Measurements from ENCODE around the gene SH3GL3. TPM values are rescaled to one million over a fixed set of nuclear protein-coding genes. Genes with fewer than 3 reads are reported as not detected.

Gene SH3GL3
- total RNA-seq, 1 donor from 2014 or later, result 6.3 TPM

DNA sequence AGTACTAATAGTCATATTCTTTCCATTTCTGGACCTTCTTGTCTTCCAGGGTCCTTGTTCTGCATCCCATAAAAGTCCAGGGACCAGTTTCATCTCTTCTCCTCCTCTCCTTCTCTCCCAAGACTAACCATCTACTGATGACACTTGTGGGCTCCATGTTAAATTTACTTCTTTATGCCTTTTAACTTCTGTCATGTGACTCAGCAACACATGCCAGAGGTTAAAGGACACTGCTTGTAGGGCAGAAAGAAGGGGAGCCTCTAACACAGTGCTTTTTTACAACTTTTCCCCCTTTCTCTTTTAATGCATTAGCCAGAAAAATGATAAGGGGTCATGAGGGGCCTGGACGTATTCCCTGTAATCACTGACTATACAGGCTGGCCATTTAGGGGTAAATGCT lies 10.0 kb downstream of the SH3GL3 start:
- no peak overlapping the region for H3K27ac ChIP-seq (ENCODE audit: low read depth, low read length)
- no peaks in the 10 kb centered on the region for H3K4me1 ChIP-seq (ENCODE audit: control insufficient read depth in 3 of 3, insufficient read depth in 3 of 3, low read length in 3 of 3)
- H3K36me3 ChIP-seq (ENCODE audit: control insufficient read depth in 3 of 3, insufficient read depth in 3 of 3, low read length in 3 of 3), result no peaks in the 10 kb centered on the region
- no peak overlapping the region for H3K4me3 ChIP-seq (ENCODE audit: low read length in 3 of 3)
- no peaks in the 10 kb centered on the region for H3K9me3 ChIP-seq (ENCODE audit: control insufficient read depth in 3 of 3, low read length in 3 of 3)
- peaks cover 0 to 7% (median 5%) of the 10 kb centered on the region in 3 donors for H3K27me3 ChIP-seq (ENCODE audit: control insufficient read depth in 3 of 3, insufficient read depth in 3 of 3, low read length in 3 of 3)
- H3K9ac ChIP-seq (ENCODE audit: low read depth in 1 of 3, low read length in 3 of 3), result no peak overlapping the region

GRCh38 chr15:83458381-83458780 lies 11.2 kb downstream of the SH3GL3 start:
- Histone ChIP-seq H3K9ac (ENCODE audit: low read depth in 1 of 3, low read length in 3 of 3) (no peak overlapping the region), H3K4me1 (ENCODE audit: control insufficient read depth in 3 of 3, insufficient read depth in 3 of 3, low read length in 3 of 3) (no peaks in the 10 kb centered on the region), H3K36me3 (ENCODE audit: control insufficient read depth in 3 of 3, insufficient read depth in 3 of 3, low read length in 3 of 3) (no peaks in the 10 kb centered on the region), H3K27me3 (ENCODE audit: control insufficient read depth in 3 of 3, insufficient read depth in 3 of 3, low read length in 3 of 3) (peaks cover 0 to 7% (median 5%) of the 10 kb centered on the region in 3 donors), H3K9me3 (ENCODE audit: control insufficient read depth in 3 of 3, low read length in 3 of 3) (no peaks in the 10 kb centered on the region), H3K27ac (ENCODE audit: low read depth, low read length) (no peak overlapping the region), H3K4me3 (ENCODE audit: low read length in 3 of 3) (no peak overlapping the region)

- peaks cover 0 to 7% (median 5%) of the 10 kb centered on the region in 3 donors for H3K27me3 ChIP-seq (ENCODE audit: control insufficient read depth in 3 of 3, insufficient read depth in 3 of 3, low read length in 3 of 3)
- H3K9me3 ChIP-seq (ENCODE audit: control insufficient read depth in 3 of 3, low read length in 3 of 3), result no peaks in the 10 kb centered on the region
- no peaks in the 10 kb centered on the region for H3K36me3 ChIP-seq (ENCODE audit: control insufficient read depth in 3 of 3, insufficient read depth in 3 of 3, low read length in 3 of 3)
- no peak overlapping the region for H3K27ac ChIP-seq (ENCODE audit: low read depth, low read length)
- H3K4me3 ChIP-seq (ENCODE audit: low read length in 3 of 3), result no peak overlapping the region
- H3K4me1 ChIP-seq (ENCODE audit: control insufficient read depth in 3 of 3, insufficient read depth in 3 of 3, low read length in 3 of 3), result no peaks in the 10 kb centered on the region
- H3K9ac ChIP-seq (ENCODE audit: low read depth in 1 of 3, low read length in 3 of 3), result no peak overlapping the region
Measured at GRCh38 chr15:83462026-83462425, 14.9 kb downstream of the SH3GL3 start.

- Histone ChIP-seq H3K9me3 (ENCODE audit: control insufficient read depth in 3 of 3, low read length in 3 of 3) (no peaks in the 10 kb centered on the region), H3K4me1 (ENCODE audit: control insufficient read depth in 3 of 3, insufficient read depth in 3 of 3, low read length in 3 of 3) (no peaks in the 10 kb centered on the region), H3K27ac (ENCODE audit: low read depth, low read length) (no peak overlapping the region), H3K27me3 (ENCODE audit: control insufficient read depth in 3 of 3, insufficient read depth in 3 of 3, low read length in 3 of 3) (peaks cover 0 to 7% (median 5%) of the 10 kb centered on the region in 3 donors), H3K4me3 (ENCODE audit: low read length in 3 of 3) (no peak overlapping the region), H3K9ac (ENCODE audit: low read depth in 1 of 3, low read length in 3 of 3) (no peak overlapping the region), H3K36me3 (ENCODE audit: control insufficient read depth in 3 of 3, insufficient read depth in 3 of 3, low read length in 3 of 3) (no peaks in the 10 kb centered on the region)
Measured at GRCh38 chr15:83462953-83463433, 15.9 kb downstream of the SH3GL3 start.

DNA sequence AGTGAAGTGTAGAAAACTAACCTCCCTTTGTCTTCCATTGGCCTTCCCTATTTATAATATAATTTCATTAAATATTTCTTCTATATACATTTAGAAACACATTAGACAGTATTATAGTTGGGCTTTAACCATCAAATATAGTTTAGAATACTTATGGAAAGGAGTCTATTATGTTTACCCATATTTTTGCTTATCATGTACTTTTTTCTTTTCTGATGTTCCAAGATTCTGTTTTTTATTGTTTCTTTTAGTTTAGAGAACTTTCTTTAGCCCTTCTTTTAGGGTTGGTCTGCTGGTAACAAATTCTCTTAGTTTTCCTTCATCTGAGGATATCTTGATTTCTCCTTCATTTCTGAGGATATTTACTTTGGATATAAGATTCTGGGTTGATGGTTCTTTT lies 23.7 kb downstream of the SH3GL3 start:
- no peak overlapping the region for H3K4me3 ChIP-seq (ENCODE audit: low read length in 3 of 3)
- no peaks in the 10 kb centered on the region for H3K4me1 ChIP-seq (ENCODE audit: control insufficient read depth in 3 of 3, insufficient read depth in 3 of 3, low read length in 3 of 3)
- no peaks in the 10 kb centered on the region for H3K36me3 ChIP-seq (ENCODE audit: control insufficient read depth in 3 of 3, insufficient read depth in 3 of 3, low read length in 3 of 3)
- no peak overlapping the region for H3K27ac ChIP-seq (ENCODE audit: low read depth, low read length)
- no peaks in the 10 kb centered on the region for H3K9me3 ChIP-seq (ENCODE audit: control insufficient read depth in 3 of 3, low read length in 3 of 3)
- peaks cover 0 to 2% (median 0%) of the 10 kb centered on the region in 3 donors for H3K27me3 ChIP-seq (ENCODE audit: control insufficient read depth in 3 of 3, insufficient read depth in 3 of 3, low read length in 3 of 3)
- H3K9ac ChIP-seq (ENCODE audit: low read depth in 1 of 3, low read length in 3 of 3), result no peak overlapping the region

DNA sequence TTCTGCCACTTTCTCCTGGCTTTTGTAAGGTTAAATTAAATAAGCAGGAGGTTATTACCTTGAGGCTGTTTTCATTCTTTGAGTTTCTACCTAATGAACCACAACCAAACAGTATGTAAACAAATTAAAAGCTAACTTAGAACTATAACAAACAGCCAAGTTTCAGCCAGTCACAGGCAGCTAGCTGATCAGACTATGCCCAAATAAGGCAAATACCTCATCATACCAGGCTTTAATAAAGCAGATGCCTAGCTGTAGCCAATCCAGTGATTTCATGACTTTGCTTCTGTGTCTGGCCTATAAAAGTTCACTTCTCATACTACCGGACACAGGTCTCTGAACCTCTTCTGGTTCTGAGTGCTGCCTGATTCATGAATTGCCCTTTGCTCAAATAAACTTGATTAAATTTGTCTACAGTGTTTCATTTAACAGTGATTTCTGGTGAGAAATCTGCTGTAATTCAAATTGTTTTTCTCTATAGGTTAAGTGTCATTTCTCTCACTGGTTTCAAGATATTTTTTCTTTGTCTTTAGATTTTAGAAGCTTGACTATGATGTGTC lies 24.2 kb downstream of the SH3GL3 start:
- H3K9me3 ChIP-seq (ENCODE audit: control insufficient read depth in 3 of 3, low read length in 3 of 3), result no peaks in the 10 kb centered on the region
- no peaks in the 10 kb centered on the region for H3K36me3 ChIP-seq (ENCODE audit: control insufficient read depth in 3 of 3, insufficient read depth in 3 of 3, low read length in 3 of 3)
- H3K4me1 ChIP-seq (ENCODE audit: control insufficient read depth in 3 of 3, insufficient read depth in 3 of 3, low read length in 3 of 3), result no peaks in the 10 kb centered on the region
- H3K27me3 ChIP-seq (ENCODE audit: control insufficient read depth in 3 of 3, insufficient read depth in 3 of 3, low read length in 3 of 3), result peaks cover 0 to 2% (median 0%) of the 10 kb centered on the region in 3 donors
- H3K27ac ChIP-seq (ENCODE audit: low read depth, low read length), result no peak overlapping the region
- H3K9ac ChIP-seq (ENCODE audit: low read depth in 1 of 3, low read length in 3 of 3), result no peak overlapping the region
- H3K4me3 ChIP-seq (ENCODE audit: low read length in 3 of 3), result no peak overlapping the region

DNA sequence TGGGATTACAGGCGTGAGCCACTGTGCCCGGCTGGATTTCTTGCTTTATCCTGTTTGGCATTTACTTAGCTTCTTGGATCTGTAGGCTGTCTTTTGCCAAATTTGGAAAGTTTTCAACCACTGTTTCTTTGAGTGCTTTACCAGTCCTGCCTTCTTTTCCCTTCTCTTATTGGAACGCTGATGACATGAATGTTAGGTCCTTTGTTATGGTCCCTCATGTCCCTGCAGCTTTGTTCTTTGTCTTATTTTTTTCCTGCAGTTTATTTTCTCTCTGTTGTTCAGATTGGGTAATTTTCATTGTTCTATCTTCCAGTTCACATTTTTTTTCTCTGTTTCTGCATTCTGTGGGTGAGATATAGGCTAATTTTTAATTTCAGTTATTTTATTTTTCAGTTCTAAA lies 25.0 kb downstream of the SH3GL3 start:
- no peak overlapping the region for H3K27ac ChIP-seq (ENCODE audit: low read depth, low read length)
- no peaks in the 10 kb centered on the region for H3K4me1 ChIP-seq (ENCODE audit: control insufficient read depth in 3 of 3, insufficient read depth in 3 of 3, low read length in 3 of 3)
- H3K27me3 ChIP-seq (ENCODE audit: control insufficient read depth in 3 of 3, insufficient read depth in 3 of 3, low read length in 3 of 3), result peaks cover 0 to 2% (median 0%) of the 10 kb centered on the region in 3 donors
- no peak overlapping the region for H3K4me3 ChIP-seq (ENCODE audit: low read length in 3 of 3)
- no peaks in the 10 kb centered on the region for H3K36me3 ChIP-seq (ENCODE audit: control insufficient read depth in 3 of 3, insufficient read depth in 3 of 3, low read length in 3 of 3)
- H3K9ac ChIP-seq (ENCODE audit: low read depth in 1 of 3, low read length in 3 of 3), result no peak overlapping the region
- H3K9me3 ChIP-seq (ENCODE audit: control insufficient read depth in 3 of 3, low read length in 3 of 3), result no peaks in the 10 kb centered on the region

- Histone ChIP-seq H3K27me3 (ENCODE audit: control insufficient read depth in 3 of 3, insufficient read depth in 3 of 3, low read length in 3 of 3) (peaks cover 0 to 2% (median 0%) of the 10 kb centered on the region in 3 donors), H3K36me3 (ENCODE audit: control insufficient read depth in 3 of 3, insufficient read depth in 3 of 3, low read length in 3 of 3) (no peaks in the 10 kb centered on the region), H3K9ac (ENCODE audit: low read depth in 1 of 3, low read length in 3 of 3) (no peak overlapping the region), H3K27ac (ENCODE audit: low read depth, low read length) (no peak overlapping the region), H3K4me3 (ENCODE audit: low read length in 3 of 3) (no peak overlapping the region), H3K4me1 (ENCODE audit: control insufficient read depth in 3 of 3, insufficient read depth in 3 of 3, low read length in 3 of 3) (no peaks in the 10 kb centered on the region), H3K9me3 (ENCODE audit: control insufficient read depth in 3 of 3, low read length in 3 of 3) (no peaks in the 10 kb centered on the region)
Measured at GRCh38 chr15:83472797-83473196, 25.7 kb downstream of the SH3GL3 start.

DNA sequence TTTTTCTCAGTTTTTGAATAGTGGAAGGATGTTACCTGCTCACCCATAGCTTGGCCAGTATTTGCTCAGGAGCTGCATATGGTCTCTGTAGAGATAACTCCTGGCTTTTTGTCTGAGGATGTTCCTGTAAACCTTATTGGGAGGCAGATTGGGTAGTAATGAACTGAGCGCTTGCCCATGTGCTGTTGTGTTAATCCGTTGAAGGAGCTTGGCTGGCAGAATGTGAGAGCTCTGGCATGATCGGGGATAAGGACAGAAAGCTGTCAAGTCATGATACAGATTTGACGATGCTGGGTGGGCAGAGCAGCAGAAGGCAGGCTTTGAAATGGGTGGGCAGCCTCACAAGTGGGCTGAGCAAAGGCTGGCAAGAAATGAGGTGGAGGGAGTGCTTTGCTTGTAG lies 27.4 kb downstream of the SH3GL3 start:
- Histone ChIP-seq H3K9me3 (ENCODE audit: control insufficient read depth in 3 of 3, low read length in 3 of 3) (no peaks in the 10 kb centered on the region), H3K27ac (ENCODE audit: low read depth, low read length) (no peak overlapping the region), H3K4me3 (ENCODE audit: low read length in 3 of 3) (no peak overlapping the region), H3K9ac (ENCODE audit: low read depth in 1 of 3, low read length in 3 of 3) (no peak overlapping the region), H3K27me3 (ENCODE audit: control insufficient read depth in 3 of 3, insufficient read depth in 3 of 3, low read length in 3 of 3) (peaks cover 0 to 7% (median 3%) of the 10 kb centered on the region in 3 donors), H3K4me1 (ENCODE audit: control insufficient read depth in 3 of 3, insufficient read depth in 3 of 3, low read length in 3 of 3) (no peaks in the 10 kb centered on the region), H3K36me3 (ENCODE audit: control insufficient read depth in 3 of 3, insufficient read depth in 3 of 3, low read length in 3 of 3) (no peaks in the 10 kb centered on the region)

- Histone ChIP-seq H3K27ac (ENCODE audit: low read depth, low read length) (no peak overlapping the region), H3K36me3 (ENCODE audit: control insufficient read depth in 3 of 3, insufficient read depth in 3 of 3, low read length in 3 of 3) (no peaks in the 10 kb centered on the region), H3K27me3 (ENCODE audit: control insufficient read depth in 3 of 3, insufficient read depth in 3 of 3, low read length in 3 of 3) (peaks cover 0 to 7% (median 4%) of the 10 kb centered on the region in 3 donors), H3K9ac (ENCODE audit: low read depth in 1 of 3, low read length in 3 of 3) (no peak overlapping the region), H3K9me3 (ENCODE audit: control insufficient read depth in 3 of 3, low read length in 3 of 3) (no peaks in the 10 kb centered on the region), H3K4me3 (ENCODE audit: low read length in 3 of 3) (no peak overlapping the region), H3K4me1 (ENCODE audit: control insufficient read depth in 3 of 3, insufficient read depth in 3 of 3, low read length in 3 of 3) (no peaks in the 10 kb centered on the region)
Measured at GRCh38 chr15:83475551-83475950, 28.4 kb downstream of the SH3GL3 start.

Measured in skeletal muscle tissue (tissue), 4 donors.